Astrocyte of the cerebellum (primary cell): ENCODE data around the gene FRAS1.
"Not testable (repeated sequence)": the region's sequence is repeated elsewhere in the genome, so short reads cannot be mapped to it uniquely, and the experiment has no call there.

ENCODE experiments used
- DNase-seq: peaks from one replicate; pipeline ENCODE4 v3.0.0-alpha.2; 2011; ENCODE audit warnings: low read depth
- H3K4me3 ChIP-seq: 2 replicates; pipeline ENCODE4 v1.5.1; 2011; ENCODE audit warnings: mild to moderate bottlenecking, low read depth, low read length, moderate library complexity
- CTCF ChIP-seq: IDR thresholded peaks from 2 replicates; pipeline ENCODE4 v1.5.1; 2012; ENCODE audit warnings: low read length, low read depth, moderate library complexity, mild to moderate bottlenecking; ENCODE audit errors: missing control alignments
- in situ Hi-C: cut with HindIII; loops from 2 replicates; pipeline ENCODE4 v1.10.0; 2017; ENCODE audit warnings: low sequenced_read_pairs

The FRAS1 gene

GRCh38 chr4:78267790-78268189, 210.7 kb downstream of the FRAS1 start:
- TF ChIP-seq CTCF, result no peak
- no peak overlapping the region for H3K4me3 ChIP-seq

GRCh38 chr4:78268597-78268996, 211.5 kb downstream of the FRAS1 start:
- no peak for TF ChIP-seq CTCF
- no peak overlapping the region for H3K4me3 ChIP-seq
- DNase-seq, result no peak
- in situ Hi-C loops, result loop anchor here (5.0 kb wide), 1 partner anchor 66 kb away; no protein-coding TSS in a partner anchor

More at GRCh38 chr4:78267790-78268189, 210.7 kb downstream of the FRAS1 start:
- in situ Hi-C loops, result loop anchor here (5.0 kb wide), 1 partner anchor 65 kb away; no protein-coding TSS in a partner anchor
- DNase-seq, result no peak

- DNase-seq, H3K4me3 ChIP-seq, in situ Hi-C loops: not testable (repeated sequence)
These were observed 218.3 kb downstream of the FRAS1 start for GRCh38 chr4:78275450-78275849.

GRCh38 chr4:78286281-78286680, 229.2 kb downstream of the FRAS1 start:
- H3K4me3 ChIP-seq, result no peak overlapping the region
- no peak for TF ChIP-seq CTCF
- no peak for DNase-seq
- in situ Hi-C loops, result no loop called here

GRCh38 chr4:78288327-78288726, 231.2 kb downstream of the FRAS1 start:
- H3K4me3 ChIP-seq, result no peak overlapping the region
- in situ Hi-C loops, result no loop called here
- DNase-seq, result no peak
- TF ChIP-seq CTCF, result no peak

- H3K4me3 ChIP-seq, result no peak overlapping the region
- in situ Hi-C loops, result no loop called here
- no peak for DNase-seq
- TF ChIP-seq CTCF, result no peak
These were observed 234.2 kb downstream of the FRAS1 start for GRCh38 chr4:78291277-78291676.

GRCh38 chr4:78292341-78292740, 235.2 kb downstream of the FRAS1 start:
- in situ Hi-C loops, result no loop called here
- DNase-seq, result no peak
- H3K4me3 ChIP-seq, result no peak overlapping the region
- TF ChIP-seq CTCF, result no peak
